Lung (tissue), 12 donors: ENCODE results near the gene ZNF182. TPM values are rescaled to one million over a fixed set of nuclear protein-coding genes. Genes with fewer than 3 reads are reported as not detected.
"Not testable (repeated sequence)": the region's sequence is repeated elsewhere in the genome, so short reads cannot be mapped to it uniquely, and the experiment has no call there.

Experiments used
- ATAC-seq: fragments of 200-7000 bp; cut with Tn5 transposase; one replicate; pipeline ENCODE4 v1.9.1; 2020; ENCODE audit warnings: moderate number of reproducible peaks; ENCODE audit not compliant: insufficient read depth, low FRiP score
- DNase-seq, 3 donors: peaks; one replicate each; pipeline ENCODE4 v3.0.0-alpha.2; 2013 to 2017
- H3K27ac ChIP-seq, 2 donors: one replicate each; pipeline ENCODE4 v1.5.1; 2013; ENCODE audit warnings: mild to moderate bottlenecking in 2 of 2, moderate library complexity in 2 of 2, control low read depth in 1 of 2, inconsistent platforms in 1 of 2, low read depth in 1 of 2, low read length in 1 of 2
- H3K27me3 ChIP-seq, 3 donors: one replicate each; pipeline ENCODE4 v1.5.1; 2013; ENCODE audit warnings: low read length in 2 of 3; ENCODE audit not compliant: control insufficient read depth in 3 of 3, insufficient read depth in 3 of 3
- H3K36me3 ChIP-seq, 4 donors: one replicate each; pipeline ENCODE4 v1.5.1; 2013; ENCODE audit warnings: low read length in 4 of 4, mild to moderate bottlenecking in 1 of 4, moderate library complexity in 1 of 4; ENCODE audit not compliant: control insufficient read depth in 4 of 4, insufficient read depth in 4 of 4
- H3K4me1 ChIP-seq, 5 donors: one replicate each; pipeline ENCODE4 v1.5.1; 2013; ENCODE audit warnings: low read length in 5 of 5, mild to moderate bottlenecking in 2 of 5, moderate library complexity in 1 of 5; ENCODE audit not compliant: control insufficient read depth in 5 of 5, insufficient read depth in 5 of 5
- H3K4me3 ChIP-seq: one replicate; pipeline ENCODE4 v1.5.1; 2013; ENCODE audit warnings: mild to moderate bottlenecking, control low read depth, moderate library complexity
- H3K9ac ChIP-seq, 2 donors: one replicate each; pipeline ENCODE4 v1.5.1; 2013; ENCODE audit warnings: low read length in 2 of 2, control low read depth in 1 of 2; ENCODE audit not compliant: insufficient read depth in 1 of 2
- H3K9me3 ChIP-seq, 4 donors: one replicate each; pipeline ENCODE4 v1.5.1; 2013; ENCODE audit warnings: low read length in 3 of 4, mild to moderate bottlenecking in 1 of 4, moderate library complexity in 1 of 4; ENCODE audit not compliant: control insufficient read depth in 4 of 4, insufficient read depth in 3 of 4
- CTCF ChIP-seq: IDR thresholded peaks from 2 replicates; pipeline ENCODE4 v1.5.1; 2012; ENCODE audit warnings: mild to moderate bottlenecking; ENCODE audit errors: control extremely low read depth, extremely low read depth
- WGBS, 2 donors: extraction: QIAGEN DNeasy Blood & Tissue Kit; methylation state at CpG; one replicate each; pipeline ENCODE4 v1.1.7; 2013; 5-methylcytosine and 5-hydroxymethylcytosine counted together
- polyA plus RNA-seq, 2 donors: library from polyadenylated mRNA; stranded (reverse); fragments of 200-250 nt; gene quantifications; one replicate each; pipeline ENCODE4 v1.2.1, GENCODE V29; 2013
- total RNA-seq, 2 donors: library from RNA; depleted of rRNA in 1 of 2; stranded (reverse); fragments of >200 nt in 1 of 2; gene quantifications; one replicate each; pipeline ENCODE4 v1.2.1, GENCODE V29; 2014 to 2021
- donor health status: control.
- donor health status: control.
- donor health status: Bipolar disorder and iron deficiency.
- donor health status: healthy.
- donor health status: DM: yes; HTN: yes; CAD: no.

ZNF182 gene
- total and polyA plus RNA-seq, 4 donors, result 2.7 to 9.5 (median 3.8) TPM

- peak overlapping the region; percentile 13 to 16 for H3K9ac ChIP-seq
- 1 to 45% methylated on average over 15 of the region's 15 CpGs for WGBS, 2 donors
- ATAC-seq, result no peak
- H3K36me3 ChIP-seq, result no peaks in the 10 kb centered on the region
- DNase-seq, result peak; percentile 45 to 55 (median 49)
- no peak overlapping the region for H3K4me3 ChIP-seq
- no peaks in the 10 kb centered on the region for H3K27me3 ChIP-seq
- peaks cover 0 to 7% (median 2%) of the 10 kb centered on the region in 4 donors for H3K9me3 ChIP-seq
- H3K4me1 ChIP-seq, result no peaks in the 10 kb centered on the region
- TF ChIP-seq CTCF, result no peak
- H3K27ac ChIP-seq, result no peak overlapping the region
These were observed 67.4 kb downstream of the ZNF182 start for GRCh38 chrX:47936224-47936939.

- TF ChIP-seq CTCF, result no peak
- peaks cover 0 to 7% (median 2%) of the 10 kb centered on the region in 4 donors for H3K9me3 ChIP-seq
- H3K4me3 ChIP-seq, result no peak overlapping the region
- H3K36me3 ChIP-seq, result no peaks in the 10 kb centered on the region
- peak in 2 of 3 donors; percentile 64 to 69 for DNase-seq
- H3K9ac ChIP-seq, result no peak overlapping the region
- ATAC-seq, result no peak
- H3K4me1 ChIP-seq, result no peaks in the 10 kb centered on the region
- WGBS, 2 donors, result 51 to 57% methylated on average over 5 of the region's 5 CpGs
- no peak overlapping the region for H3K27ac ChIP-seq
- no peaks in the 10 kb centered on the region for H3K27me3 ChIP-seq
These were observed 69.8 kb downstream of the ZNF182 start for GRCh38 chrX:47933946-47934345.

GRCh38 chrX:47931970-47932369, 71.8 kb downstream of the ZNF182 start:
- not testable (repeated sequence) for H3K9me3 ChIP-seq, H3K27ac ChIP-seq, H3K36me3 ChIP-seq, H3K4me1 ChIP-seq, H3K27me3 ChIP-seq, ATAC-seq, H3K9ac ChIP-seq, DNase-seq, H3K4me3 ChIP-seq
- 73 to 92% methylated on average over 3 of the region's 3 CpGs for WGBS, 2 donors

GRCh38 chrX:47927212-47927611, 76.6 kb downstream of the ZNF182 start:
- no peak for DNase-seq
- ATAC-seq, result no peak
- H3K27ac ChIP-seq, result no peak overlapping the region
- H3K4me1 ChIP-seq, result no peaks in the 10 kb centered on the region
- 84 to 91% methylated on average over 2 of the region's 2 CpGs for WGBS, 2 donors
- H3K4me3 ChIP-seq, result no peak overlapping the region
- no peak overlapping the region for H3K9ac ChIP-seq
- TF ChIP-seq CTCF, result no peak
- H3K36me3 ChIP-seq, result no peaks in the 10 kb centered on the region
- H3K27me3 ChIP-seq, result no peaks in the 10 kb centered on the region
- H3K9me3 ChIP-seq, result no peaks in the 10 kb centered on the region

Other genes with a start within 250 kb of the ZNF182 start
- gene ZNF81, start 167.1 kb downstream of the ZNF182 start, total RNA-seq, result 10 to 100 TPM; 10.6 to 11.8 TPM
- 1 to 10 TPM in 1 of 2 donors, under 1 TPM in 1; 0.75 to 2.5 TPM for gene ZNF81, start 167.1 kb downstream of the ZNF182 start, polyA plus RNA-seq
- gene SPACA5, start 3.0 kb upstream of the ZNF182 start, total RNA-seq, result not detected
- not detected for gene SPACA5, start 3.0 kb upstream of the ZNF182 start, polyA plus RNA-seq
- 1 to 10 TPM; 2.5 to 6.7 TPM for gene ZNF630, start 67.7 kb upstream of the ZNF182 start, total RNA-seq
- gene ZNF630, start 67.7 kb upstream of the ZNF182 start, polyA plus RNA-seq, result 1 to 10 TPM in 1 of 2 donors, under 1 TPM in 1; 0.98 to 1.4 TPM
- not detected for gene SPACA5B, start 126.6 kb upstream of the ZNF182 start, total RNA-seq
- not detected for gene SPACA5B, start 126.6 kb upstream of the ZNF182 start, polyA plus RNA-seq
- gene SSX5, start 192.8 kb upstream of the ZNF182 start, total RNA-seq, result not detected
- gene SSX5, start 192.8 kb upstream of the ZNF182 start, polyA plus RNA-seq, result not detected